K562 (cell line): Measurements from ENCODE around the gene NKIRAS2. TPM values are rescaled to one million over a fixed set of nuclear protein-coding genes. Genes with fewer than 3 reads are reported as not detected.
A peak's percentile ranks its signal among the peaks of the same experiment; 100 is the strongest.

ENCODE experiments used
- CBFB ChIP-seq: sonication (generic); formaldehyde crosslinking; IDR thresholded peaks from 2 replicates; pipeline ENCODE4 v1.4.0; 2020; ENCODE audit warnings: mild to moderate bottlenecking, missing genetic modification reagents
- CSDE1 ChIP-seq, 2 experiments: fragments of 450-650 bp; IDR thresholded peaks; 2 replicates each; pipeline ENCODE4 v1.6.1; 2016; ENCODE audit warnings: mild to moderate bottlenecking in 1 of 2
- FOXA3 ChIP-seq, 2 experiments: fragments of 450-650 bp in 1 of 2; sonication (generic) in 1 of 2; formaldehyde crosslinking; IDR thresholded peaks in 1 of 2; conservative IDR thresholded peaks in 1 of 2; 2 replicates each; pipeline versions ENCODE4 v1.4.0 to v1.8.0; 2020 to 2022; ENCODE audit warnings: mild to moderate bottlenecking in 2 of 2, missing genetic modification reagents in 1 of 2
- HCFC1 ChIP-seq: IDR thresholded peaks from 2 replicates; pipeline ENCODE4 v1.6.1; 2012; ENCODE audit warnings: low read depth, low read length, improper control_type of control experiment
- KAT7 ChIP-seq: sonication (generic); formaldehyde crosslinking; IDR thresholded peaks from 2 replicates; pipeline ENCODE4 v1.8.0; 2022; ENCODE audit warnings: missing genetic modification reagents, mild to moderate bottlenecking, borderline replicate concordance
- MCM3 ChIP-seq: fragments of 450-650 bp; IDR thresholded peaks from 2 replicates; pipeline ENCODE4 v1.6.1; 2016
- MTA3 ChIP-seq: fragments of 450-650 bp; formaldehyde crosslinking; IDR thresholded peaks from 2 replicates; pipeline ENCODE4 v1.6.1; 2017; ENCODE audit warnings: mild to moderate bottlenecking, borderline replicate concordance
- POLR3G ChIP-seq: IDR thresholded peaks from 2 replicates; pipeline ENCODE4 v1.6.1; 2011; ENCODE audit not compliant: insufficient read length, insufficient replicate concordance; ENCODE audit errors: extremely low read depth
- RBM17 ChIP-seq: fragments of 200-400 bp; formaldehyde crosslinking; IDR thresholded peaks from 2 replicates; pipeline ENCODE4 v1.6.1; 2017; ENCODE audit warnings: low read depth, mild to moderate bottlenecking, low read length, borderline replicate concordance
- SETDB1 ChIP-seq: IDR thresholded peaks from one replicate; pipeline ENCODE4 v1.6.1; 2012; ENCODE audit warnings: low read length, control low read depth, inconsistent platforms
- SMC3 ChIP-seq: conservative IDR thresholded peaks from 2 replicates; pipeline ENCODE4 v1.6.1; 2011; ENCODE audit warnings: low read depth, low read length, improper control_type of control experiment; ENCODE audit not compliant: insufficient read depth
- TCFL5 ChIP-seq: fragments of 250-450 bp; sonication (Bioruptor Pico); conservative IDR thresholded peaks from 2 replicates; pipeline ENCODE4 v1.6.1; 2021; ENCODE audit warnings: mild to moderate bottlenecking, moderate library complexity, matching md5 sums
- XRCC5 ChIP-seq: fragments of 200-400 bp; formaldehyde crosslinking; IDR thresholded peaks from 2 replicates; pipeline ENCODE4 v1.6.1; 2017; ENCODE audit warnings: low read depth, mild to moderate bottlenecking, low read length
- ZEB2 ChIP-seq: fragments of 450-650 bp; IDR thresholded peaks from 2 replicates; pipeline ENCODE4 v1.6.1; 2016
- ZFP36 ChIP-seq: fragments of 150-350 bp; IDR thresholded peaks from 2 replicates; pipeline ENCODE4 v1.6.1; 2018; ENCODE audit warnings: low read length, low read depth; ENCODE audit not compliant: partially characterized antibody
- ZNF436 ChIP-seq: fragments of 250-450, 450-650 bp; sonication (Bioruptor Pico); formaldehyde crosslinking; IDR thresholded peaks from 2 replicates; pipeline ENCODE4 v1.7.0; 2020; ENCODE audit warnings: mild to moderate bottlenecking
- ZNF586 ChIP-seq: fragments of 450-650 bp; formaldehyde crosslinking; conservative IDR thresholded peaks from 2 replicates; pipeline ENCODE4 v1.4.0; 2020; ENCODE audit warnings: mild to moderate bottlenecking, moderate library complexity
- ZNF589 ChIP-seq: fragments of 200-800 bp; sonication (Bioruptor generic); IDR thresholded peaks from 2 replicates; pipeline ENCODE4 v1.6.1; 2016; ENCODE audit warnings: low read depth, missing genetic modification characterization, missing compliant biosample characterization
- ZNF766 ChIP-seq: fragments of 200-800 bp; sonication (Bioruptor generic); conservative IDR thresholded peaks from 2 replicates; pipeline ENCODE4 v1.6.1; 2016; ENCODE audit warnings: missing genetic modification characterization, missing compliant biosample characterization
- polyA plus RNA-seq, 8 experiments: library from polyadenylated mRNA; depleted of rRNA in 4 of 8; stranded (reverse) in 5 of 8; unstranded in 3 of 8; fragments of >200 nt; fragmentation: Nextera tagmentation in 2 of 8; fragmentation: Illumina TruSeq in 1 of 8; extraction: Ambion mirVana in 2 of 8; extraction: Trizol in 1 of 8; gene quantifications; 2 replicates each; pipeline versions ENCODE4 v1.2.1 to v1.2.3, GENCODE V29; 2011 to 2014; ENCODE audit warnings: inconsistent platforms in 1 of 8, missing spikeins in 1 of 8
- total RNA-seq, 7 experiments: library from RNA; depleted of rRNA in 6 of 7; stranded (reverse); fragments of >200 nt in 6 of 7; fragmentation: Illumina TruSeq in 2 of 7; extraction: Trizol in 2 of 7; gene quantifications; 2 replicates each; pipeline versions ENCODE4 v1.2.1 to v1.2.3, GENCODE V29; 2011 to 2021; ENCODE audit warnings: low replicate concordance in 1 of 7
- TF ChIP-seq, protein P1 (sequence below), 3 experiments: fragments of 200-800 bp in 1 of 3; sonication (Bioruptor generic) in 1 of 3; sonication (generic) in 1 of 3; formaldehyde crosslinking in 1 of 3; IDR thresholded peaks; 2 replicates each; pipeline versions ENCODE4 v1.6.1 to v1.8.0; 2016 to 2022; ENCODE audit warnings: mild to moderate bottlenecking in 2 of 3, missing compliant biosample characterization in 2 of 3, missing genetic modification characterization in 2 of 3, missing genetic modification reagents in 1 of 3
- TF ChIP-seq, protein P2 (sequence below): sonication (generic); formaldehyde crosslinking; IDR thresholded peaks from 2 replicates; pipeline ENCODE4 v1.8.1; 2023; ENCODE audit warnings: mild to moderate bottlenecking, missing genetic modification reagents
- TF ChIP-seq, protein P3 (sequence below): fragments of 250-450 bp; sonication (Bioruptor Pico); IDR thresholded peaks from 2 replicates; pipeline ENCODE4 v1.5.1; 2021; ENCODE audit warnings: mild to moderate bottlenecking
- TF ChIP-seq, protein P4 (sequence below): sonication (generic); formaldehyde crosslinking; IDR thresholded peaks from 2 replicates; pipeline ENCODE4 v1.9.0; 2022; ENCODE audit warnings: mild to moderate bottlenecking, missing genetic modification reagents

Gene NKIRAS2
- total and polyA plus RNA-seq, 9 of the 15 experiments (the other 6 are each of a cell fraction or from before 2014, with no cell fraction given): 10.1 to 65.5 (median 29.8) TPM

DNA sequence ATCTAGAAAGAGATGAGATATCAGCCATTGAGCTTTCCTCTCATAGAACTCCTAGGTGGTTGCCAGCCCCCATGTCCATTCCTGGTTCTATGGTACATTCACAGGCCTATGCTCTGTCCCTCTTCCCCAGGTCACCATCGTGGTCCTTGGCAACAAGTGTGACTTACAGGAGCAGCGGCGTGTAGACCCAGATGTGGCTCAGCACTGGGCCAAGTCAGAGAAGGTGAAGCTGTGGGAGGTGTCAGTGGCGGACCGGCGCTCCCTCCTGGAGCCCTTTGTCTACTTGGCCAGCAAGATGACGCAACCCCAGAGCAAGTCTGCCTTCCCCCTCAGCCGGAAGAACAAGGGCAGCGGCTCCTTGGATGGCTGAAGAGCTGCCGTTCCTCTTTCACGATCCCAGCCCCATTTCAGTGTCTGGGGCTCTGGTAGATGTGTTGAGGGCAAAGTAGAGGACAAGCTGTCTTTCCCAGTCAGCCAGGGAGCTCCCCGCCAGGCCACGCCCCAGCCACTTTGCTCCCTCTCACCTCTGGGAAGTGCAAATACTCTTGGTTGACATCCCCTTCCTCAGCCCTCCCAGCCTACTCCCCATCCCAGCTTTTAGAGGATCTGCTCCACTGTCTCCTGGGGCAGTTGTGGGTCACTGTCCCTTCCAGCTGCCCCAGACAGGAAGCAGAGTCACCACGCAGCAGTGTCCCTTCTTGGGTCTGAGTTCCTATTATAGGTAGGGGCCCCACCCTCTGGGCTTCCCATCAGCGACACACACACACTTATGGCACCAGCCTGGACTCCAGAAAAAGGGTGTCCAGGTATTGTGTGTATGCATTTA lies 3.8 kb downstream of the NKIRAS2 start (continued):
- TF ChIP-seq, protein P1, sequence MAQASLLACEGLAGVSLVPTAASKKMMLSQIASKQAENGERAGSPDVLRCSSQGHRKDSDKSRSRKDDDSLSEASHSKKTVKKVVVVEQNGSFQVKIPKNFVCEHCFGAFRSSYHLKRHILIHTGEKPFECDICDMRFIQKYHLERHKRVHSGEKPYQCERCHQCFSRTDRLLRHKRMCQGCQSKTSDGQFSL (CRISPR knock-in tag; IDR thresholded peaks at IDR 0.05): no peak
- TF ChIP-seq, protein P1 (tag; IDR thresholded peaks at IDR 0.05): peak in 1 of 2 experiments; percentile 60; a peak in 1 of 4 replicates
- peak; percentile 76 for TF ChIP-seq ZNF586 (CRISPR knock-in tag)
- TF ChIP-seq XRCC5: no peak
- no peak for TF ChIP-seq ZEB2
- TF ChIP-seq MTA3: 0 out of 2 replicates have a peak, but pooled peaks have one; percentile 32
- no peak for TF ChIP-seq RBM17
- peak; percentile 46; the same call in 1 of the 2 replicates for TF ChIP-seq CBFB (CRISPR knock-in tag)
- no peak for TF ChIP-seq SMC3
- TF ChIP-seq, protein P2, sequence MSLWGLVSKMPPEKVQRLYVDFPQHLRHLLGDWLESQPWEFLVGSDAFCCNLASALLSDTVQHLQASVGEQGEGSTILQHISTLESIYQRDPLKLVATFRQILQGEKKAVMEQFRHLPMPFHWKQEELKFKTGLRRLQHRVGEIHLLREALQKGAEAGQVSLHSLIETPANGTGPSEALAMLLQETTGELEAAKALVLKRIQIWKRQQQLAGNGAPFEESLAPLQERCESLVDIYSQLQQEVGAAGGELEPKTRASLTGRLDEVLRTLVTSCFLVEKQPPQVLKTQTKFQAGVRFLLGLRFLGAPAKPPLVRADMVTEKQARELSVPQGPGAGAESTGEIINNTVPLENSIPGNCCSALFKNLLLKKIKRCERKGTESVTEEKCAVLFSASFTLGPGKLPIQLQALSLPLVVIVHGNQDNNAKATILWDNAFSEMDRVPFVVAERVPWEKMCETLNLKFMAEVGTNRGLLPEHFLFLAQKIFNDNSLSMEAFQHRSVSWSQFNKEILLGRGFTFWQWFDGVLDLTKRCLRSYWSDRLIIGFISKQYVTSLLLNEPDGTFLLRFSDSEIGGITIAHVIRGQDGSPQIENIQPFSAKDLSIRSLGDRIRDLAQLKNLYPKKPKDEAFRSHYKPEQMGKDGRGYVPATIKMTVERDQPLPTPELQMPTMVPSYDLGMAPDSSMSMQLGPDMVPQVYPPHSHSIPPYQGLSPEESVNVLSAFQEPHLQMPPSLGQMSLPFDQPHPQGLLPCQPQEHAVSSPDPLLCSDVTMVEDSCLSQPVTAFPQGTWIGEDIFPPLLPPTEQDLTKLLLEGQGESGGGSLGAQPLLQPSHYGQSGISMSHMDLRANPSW (CRISPR knock-in tag): no peak
- no peak for TF ChIP-seq SETDB1
- TF ChIP-seq, protein P3, sequence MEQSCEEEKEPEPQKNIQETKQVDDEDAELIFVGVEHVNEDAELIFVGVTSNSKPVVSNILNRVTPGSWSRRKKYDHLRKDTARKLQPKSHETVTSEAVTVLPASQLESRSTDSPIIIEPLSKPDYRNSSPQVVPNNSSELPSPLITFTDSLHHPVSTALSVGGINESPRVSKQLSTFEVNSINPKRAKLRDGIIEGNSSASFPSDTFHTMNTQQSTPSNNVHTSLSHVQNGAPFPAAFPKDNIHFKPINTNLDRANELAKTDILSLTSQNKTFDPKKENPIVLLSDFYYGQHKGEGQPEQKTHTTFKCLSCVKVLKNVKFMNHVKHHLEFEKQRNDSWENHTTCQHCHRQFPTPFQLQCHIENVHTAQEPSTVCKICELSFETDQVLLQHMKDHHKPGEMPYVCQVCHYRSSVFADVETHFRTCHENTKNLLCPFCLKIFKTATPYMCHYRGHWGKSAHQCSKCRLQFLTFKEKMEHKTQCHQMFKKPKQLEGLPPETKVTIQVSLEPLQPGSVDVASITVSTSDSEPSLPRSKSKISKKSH: 0 out of 2 replicates have a peak, but pooled peaks have one; percentile 28
- TF ChIP-seq ZNF589 (CRISPR knock-in tag): peak; percentile 52; the same call in 1 of the 2 replicates
- no peak for TF ChIP-seq KAT7 (CRISPR knock-in tag)
- peak; percentile 85 for TF ChIP-seq ZNF766 (CRISPR knock-in tag)
- no peak for TF ChIP-seq CSDE1 (IDR thresholded peaks at IDR 0.05)
- no peak for TF ChIP-seq ZFP36
- no peak for TF ChIP-seq TCFL5 (CRISPR knock-in tag)
- no peak for TF ChIP-seq POLR3G
- TF ChIP-seq ZNF436 (CRISPR knock-in tag): no peak
- no peak for TF ChIP-seq FOXA3 (CRISPR knock-in tag; conservative IDR thresholded peaks at IDR 0.05 in 1 of 2, IDR thresholded peaks at IDR 0.05 in 1 of 2)
- TF ChIP-seq HCFC1: peak; percentile 12; the same call in 1 of the 2 replicates
- no peak for TF ChIP-seq MCM3
- TF ChIP-seq, protein P4, sequence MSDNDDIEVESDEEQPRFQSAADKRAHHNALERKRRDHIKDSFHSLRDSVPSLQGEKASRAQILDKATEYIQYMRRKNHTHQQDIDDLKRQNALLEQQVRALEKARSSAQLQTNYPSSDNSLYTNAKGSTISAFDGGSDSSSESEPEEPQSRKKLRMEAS (CRISPR knock-in tag): no peak
